Dedifferentiated amniotic fluid mesenchymal stem cell (primary cell): Measurements from ENCODE around the gene GBP1.

Source experiments
- DNase-seq: peaks from one replicate; pipeline ENCODE4 v3.0.0-alpha.2; 2016; ENCODE audit errors: extremely low spot score

GBP1 gene

GRCh38 chr1:89005286-89006151 is 59.5 kb downstream of the GBP1 start:
- no peak for DNase-seq
